Ammon's horn (tissue), 1 donor: ENCODE measurements around the gene COL4A1.

Experiments
- DNase-seq: peaks from one replicate; pipeline ENCODE4 v3.0.0-alpha.2; 2016; ENCODE audit warnings: low spot score

COL4A1 gene

DNA sequence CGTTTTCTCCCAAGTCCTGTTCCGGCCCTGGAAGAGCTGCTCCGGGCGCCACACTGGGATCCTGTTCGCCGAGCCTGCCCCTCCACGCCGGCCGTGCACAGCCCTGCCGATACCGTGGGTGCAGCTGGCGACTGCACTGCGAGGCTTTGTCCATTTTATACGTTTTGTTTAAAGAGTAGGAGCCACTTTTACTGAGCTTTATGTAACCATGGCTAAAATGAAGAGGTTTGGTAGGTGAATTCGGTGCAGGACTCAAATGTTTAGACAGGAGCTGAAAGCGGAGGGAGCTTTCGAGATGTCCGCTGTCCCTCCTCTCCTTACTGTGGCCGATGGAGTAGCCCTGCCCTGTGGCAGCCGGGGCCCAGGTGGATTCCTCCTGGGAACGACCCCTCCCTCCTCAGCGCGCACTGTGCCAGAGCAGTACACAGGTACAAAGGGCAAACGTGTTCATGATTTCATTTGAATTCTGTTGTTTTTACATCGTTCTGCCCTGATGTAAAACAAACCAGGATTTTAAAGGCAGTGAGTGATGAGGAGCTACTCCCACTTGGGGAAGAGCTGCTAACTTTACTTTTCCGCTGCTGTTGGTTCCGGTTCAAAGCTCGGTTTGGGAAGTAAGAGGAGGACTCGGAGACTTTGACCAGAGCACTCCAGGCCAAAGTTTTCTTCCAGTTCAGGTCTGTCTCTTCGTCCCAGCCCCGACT is 1.9 kb upstream of the COL4A1 start:
- no peak for DNase-seq

- no peak for DNase-seq
Measured at GRCh38 chr13:110307767-110308655, 1.1 kb upstream of the COL4A1 start.

DNA sequence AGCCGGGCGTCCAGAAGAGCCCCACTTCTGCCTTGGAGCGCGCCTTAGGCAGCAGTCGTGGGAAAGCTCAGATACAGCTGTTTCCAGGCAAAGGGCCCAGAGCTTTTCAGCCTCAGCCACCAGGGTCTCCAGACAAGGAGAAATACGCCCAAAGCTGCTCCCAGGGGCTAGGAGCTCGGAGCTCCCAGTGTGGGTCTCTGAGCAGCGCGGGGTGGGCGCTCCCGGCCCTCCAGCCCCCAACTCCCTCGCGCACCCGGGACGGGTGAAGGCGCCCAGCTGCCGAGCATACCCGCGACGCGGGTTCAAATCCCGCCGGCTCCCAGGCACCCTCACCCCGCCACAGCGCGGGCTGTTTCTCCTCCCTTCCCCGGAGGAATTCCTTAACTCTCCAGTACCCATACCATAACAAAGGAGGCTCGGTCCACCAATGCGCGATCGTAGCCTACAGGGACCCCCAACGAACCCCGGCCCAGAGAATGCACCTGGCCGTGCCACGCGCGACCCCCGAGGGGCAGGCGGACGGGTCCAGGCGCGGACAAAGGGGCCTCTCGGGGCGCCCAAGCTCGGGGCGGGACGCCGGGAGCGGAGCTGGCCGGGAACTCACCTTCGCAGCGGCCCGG is 507 bp downstream of the COL4A1 start:
- DNase-seq = no peak

DNA sequence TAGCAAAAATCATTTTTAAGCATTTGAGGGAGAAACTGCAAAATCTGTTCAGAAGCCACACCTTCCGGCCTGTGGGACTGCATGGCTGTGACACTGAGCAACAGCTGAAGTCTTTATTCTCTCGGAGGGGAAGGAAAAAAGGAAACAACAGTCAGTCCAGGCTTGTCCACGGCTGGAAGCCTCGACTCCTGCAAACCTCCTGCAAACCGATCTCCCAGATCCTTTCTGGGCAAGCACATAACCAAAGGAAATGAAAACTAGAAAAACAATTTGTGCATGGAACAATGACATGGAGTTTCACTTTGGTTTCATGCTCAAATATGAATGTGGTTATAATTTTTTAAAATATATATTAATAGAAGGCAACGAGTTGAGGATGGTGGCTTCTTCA is 1.0 kb downstream of the COL4A1 start:
- no peak for DNase-seq

DNA sequence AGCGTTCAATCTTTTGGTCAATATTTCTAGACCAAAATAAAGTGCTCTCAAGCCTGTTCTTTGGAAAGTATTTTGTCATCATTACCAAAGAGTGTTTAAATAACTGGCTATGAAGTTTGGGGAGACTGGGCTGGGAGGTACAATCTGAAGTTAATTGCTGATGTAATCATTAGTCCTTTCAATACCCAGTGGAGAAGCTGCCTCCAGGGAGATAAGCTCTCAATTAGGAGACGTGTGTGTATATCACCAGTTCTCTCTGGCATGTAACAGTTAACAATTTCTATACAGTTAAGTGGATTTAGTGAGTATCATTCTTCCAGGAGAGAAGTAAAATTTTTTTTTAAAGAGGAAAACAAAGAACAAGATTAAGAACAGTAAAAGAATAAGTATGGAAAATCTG is 1.4 kb downstream of the COL4A1 start:
- no peak for DNase-seq

GRCh38 chr13:110305001-110305400 is 2.0 kb downstream of the COL4A1 start:
- DNase-seq = no peak

DNA sequence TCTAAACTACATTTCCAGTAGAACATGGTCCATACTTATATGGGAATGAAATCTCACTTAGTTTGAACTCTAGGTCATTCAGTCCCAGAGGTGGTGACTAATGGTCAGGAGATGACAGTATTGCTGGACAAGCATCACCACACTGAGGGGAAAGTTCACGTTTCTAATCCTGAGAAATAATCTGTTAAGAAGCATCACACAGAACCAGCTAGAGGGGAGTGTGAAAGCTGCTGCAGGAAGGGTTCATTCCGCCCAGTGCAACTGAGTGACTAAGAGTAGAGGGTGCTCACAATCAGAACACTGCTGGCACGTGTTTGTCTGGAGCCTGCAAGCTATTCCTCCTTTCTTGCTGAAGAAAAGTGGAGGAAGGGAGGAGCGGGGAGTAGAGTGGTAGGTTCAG is 2.7 kb downstream of the COL4A1 start:
- no peak for DNase-seq

GRCh38 chr13:110303644-110304043 is 3.3 kb downstream of the COL4A1 start:
- DNase-seq = no peak

DNA sequence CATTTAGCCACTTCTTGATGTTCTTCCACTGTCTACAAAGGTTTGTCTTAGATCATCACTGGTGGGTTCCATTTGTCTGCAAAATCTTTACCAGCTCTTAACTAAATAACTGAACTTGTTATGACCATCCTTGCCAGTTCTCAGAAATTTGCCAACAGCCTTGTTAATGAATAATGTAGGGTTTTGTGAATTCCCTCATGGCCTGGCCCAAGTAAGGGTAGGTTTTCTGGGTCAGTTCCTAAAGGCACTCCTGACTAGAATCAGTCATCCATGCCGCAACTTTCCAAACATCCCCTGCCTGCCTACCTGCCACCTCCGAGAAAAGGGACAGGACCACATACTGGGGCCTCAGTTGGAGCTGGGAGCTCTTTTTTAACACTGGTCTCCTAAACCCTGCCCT is 4.0 kb downstream of the COL4A1 start:
- DNase-seq = no peak

- no peak for DNase-seq
Measured at GRCh38 chr13:110301606-110302553, 5.1 kb downstream of the COL4A1 start.

DNA sequence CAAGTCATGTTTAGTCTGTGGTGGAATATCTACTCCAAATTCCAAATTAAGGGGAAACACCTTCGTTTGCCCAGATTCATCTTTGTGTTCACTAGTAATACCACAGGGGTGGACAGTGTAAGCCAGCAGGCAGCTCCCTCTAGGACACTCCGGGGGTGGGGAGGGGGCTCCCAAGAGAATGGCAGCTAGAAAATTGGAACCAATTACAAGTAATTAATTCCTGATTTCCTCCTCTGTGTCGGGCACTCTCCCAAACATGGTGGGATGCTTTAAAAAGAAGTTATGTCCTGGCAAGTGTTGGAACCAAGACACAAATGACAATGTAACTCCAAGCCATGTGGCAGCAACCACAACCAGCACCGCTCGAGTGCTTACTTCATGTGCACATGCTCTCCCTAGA is 5.9 kb downstream of the COL4A1 start:
- DNase-seq = no peak

- DNase-seq = no peak
Measured at GRCh38 chr13:110300090-110300815, 6.7 kb downstream of the COL4A1 start.

GRCh38 chr13:110299283-110299840 is 7.6 kb downstream of the COL4A1 start:
- DNase-seq = no peak

GRCh38 chr13:110298505-110299282 is 8.3 kb downstream of the COL4A1 start:
- no peak for DNase-seq

DNA sequence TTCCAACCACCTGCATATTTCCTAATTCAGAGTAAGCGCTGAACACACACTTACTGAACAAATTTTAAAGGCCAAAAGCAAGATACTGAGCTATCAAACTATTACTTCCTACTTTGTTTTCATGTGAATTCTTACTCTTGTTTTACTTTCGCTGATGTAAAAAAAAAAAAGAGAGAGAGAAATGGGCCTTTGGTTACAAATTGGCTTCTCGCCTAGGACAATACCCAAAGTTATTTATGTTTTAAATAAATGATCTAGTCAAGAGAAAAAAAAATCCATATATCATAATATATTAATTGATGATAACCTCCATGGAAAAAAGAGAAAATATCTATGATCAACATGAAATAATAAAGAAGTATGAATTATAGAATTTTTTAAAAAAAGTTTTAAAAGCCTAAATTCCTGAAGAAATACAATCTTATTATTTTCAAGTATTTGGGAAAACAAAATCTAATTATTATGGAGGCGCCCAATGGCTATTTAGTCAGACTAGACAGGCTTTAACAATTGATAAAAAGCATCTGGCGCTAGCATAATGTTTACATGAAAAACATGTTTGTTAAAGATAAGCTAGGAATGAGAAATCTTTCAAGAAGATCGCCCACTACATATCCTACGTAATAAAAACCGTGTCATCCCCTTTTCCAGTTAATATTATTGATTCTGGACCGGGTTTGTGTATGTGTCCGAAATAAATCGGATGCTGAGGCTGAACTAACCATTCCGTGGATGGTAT is 9.0 kb downstream of the COL4A1 start:
- no peak for DNase-seq

- DNase-seq = no peak
Measured at GRCh38 chr13:110297011-110297410, 9.9 kb downstream of the COL4A1 start.

GRCh38 chr13:110294622-110295021 is 12.3 kb downstream of the COL4A1 start:
- DNase-seq = no peak

GRCh38 chr13:110294146-110294545 is 12.8 kb downstream of the COL4A1 start:
- no peak for DNase-seq

- DNase-seq = no peak
Measured at GRCh38 chr13:110293649-110294048, 13.3 kb downstream of the COL4A1 start.
